ENCODE data around the gene PAPOLA. TPM values are rescaled to one million over a fixed set of nuclear protein-coding genes. Genes with fewer than 3 reads are reported as not detected.

Gene PAPOLA
- polyA plus RNA-seq, 4 donors = 58.1 to 182 (median 74.1) TPM

- Histone ChIP-seq H3K27me3 (ENCODE audit: control insufficient read depth in 3 of 3, insufficient read depth in 3 of 3, low read length in 3 of 3) (no peaks in the 10 kb centered on the region), H3K4me1 (ENCODE audit: control insufficient read depth in 3 of 3, insufficient read depth in 2 of 3, low read depth in 1 of 3, low read length in 2 of 3) (no peaks in the 10 kb centered on the region), H3K36me3 (ENCODE audit: control insufficient read depth in 3 of 3, insufficient read depth in 2 of 3, low read depth in 1 of 3, low read length in 3 of 3) (peaks cover 7 to 20% (median 17%) of the 10 kb centered on the region in 3 donors), H3K4me3 (ENCODE audit: low read depth in 1 of 3, low read length in 3 of 3) (no peak overlapping the region), H3K27ac (ENCODE audit: low read depth in 1 of 3, low read length in 2 of 3) (no peak overlapping the region), H3K9me3 (ENCODE audit: control insufficient read depth in 2 of 2, insufficient read depth in 1 of 2, low read depth in 1 of 2, low read length in 1 of 2) (no peaks in the 10 kb centered on the region)
- no peak for FAIRE-seq
- WGBS, 3 donors = 71 to 86% (median 85%) methylated on average over 3 of the region's 3 CpGs
- no peak for DNase-seq
These were observed 52.2 kb downstream of the PAPOLA start for GRCh38 chr14:96554315-96554910.

GRCh38 chr14:96559571-96559970 lies 57.4 kb downstream of the PAPOLA start:
- Histone ChIP-seq H3K36me3 (ENCODE audit: control insufficient read depth in 3 of 3, insufficient read depth in 2 of 3, low read depth in 1 of 3, low read length in 3 of 3) (peaks cover 3 to 14% (median 9%) of the 10 kb centered on the region in 3 donors), H3K4me3 (ENCODE audit: low read depth in 1 of 3, low read length in 3 of 3) (no peak overlapping the region), H3K9me3 (ENCODE audit: control insufficient read depth in 2 of 2, insufficient read depth in 1 of 2, low read depth in 1 of 2, low read length in 1 of 2) (no peaks in the 10 kb centered on the region), H3K4me1 (ENCODE audit: control insufficient read depth in 3 of 3, insufficient read depth in 2 of 3, low read depth in 1 of 3, low read length in 2 of 3) (no peaks in the 10 kb centered on the region), H3K27me3 (ENCODE audit: control insufficient read depth in 3 of 3, insufficient read depth in 3 of 3, low read length in 3 of 3) (no peaks in the 10 kb centered on the region), H3K27ac (ENCODE audit: low read depth in 1 of 3, low read length in 2 of 3) (no peak overlapping the region)
- DNase-seq (no peak), FAIRE-seq (no peak)
- 80 to 95% (median 89%) methylated on average over 1 of the region's 1 CpG for WGBS, 3 donors

- no peaks in the 10 kb centered on the region for H3K4me1 ChIP-seq (ENCODE audit: control insufficient read depth in 3 of 3, insufficient read depth in 2 of 3, low read depth in 1 of 3, low read length in 2 of 3)
- no peaks in the 10 kb centered on the region for H3K9me3 ChIP-seq (ENCODE audit: control insufficient read depth in 2 of 2, insufficient read depth in 1 of 2, low read depth in 1 of 2, low read length in 1 of 2)
- DNase-seq = no peak
- WGBS, 3 donors = 88 to 95% (median 90%) methylated on average over 1 of the region's 1 CpG
- H3K27ac ChIP-seq (ENCODE audit: low read depth in 1 of 3, low read length in 2 of 3) = no peak overlapping the region
- peak; percentile 5 for FAIRE-seq
- H3K4me3 ChIP-seq (ENCODE audit: low read depth in 1 of 3, low read length in 3 of 3) = no peak overlapping the region
- no peaks in the 10 kb centered on the region for H3K27me3 ChIP-seq (ENCODE audit: control insufficient read depth in 3 of 3, insufficient read depth in 3 of 3, low read length in 3 of 3)
- H3K36me3 ChIP-seq (ENCODE audit: control insufficient read depth in 3 of 3, insufficient read depth in 2 of 3, low read depth in 1 of 3, low read length in 3 of 3) = peaks cover 0 to 10% (median 0%) of the 10 kb centered on the region in 3 donors
These were observed 62.2 kb downstream of the PAPOLA start for GRCh38 chr14:96564389-96564788.

GRCh38 chr14:96565811-96566210 lies 63.6 kb downstream of the PAPOLA start:
- Histone ChIP-seq H3K27me3 (ENCODE audit: control insufficient read depth in 3 of 3, insufficient read depth in 3 of 3, low read length in 3 of 3) (no peaks in the 10 kb centered on the region), H3K27ac (ENCODE audit: low read depth in 1 of 3, low read length in 2 of 3) (no peak overlapping the region), H3K4me1 (ENCODE audit: control insufficient read depth in 3 of 3, insufficient read depth in 2 of 3, low read depth in 1 of 3, low read length in 2 of 3) (no peaks in the 10 kb centered on the region), H3K36me3 (ENCODE audit: control insufficient read depth in 3 of 3, insufficient read depth in 2 of 3, low read depth in 1 of 3, low read length in 3 of 3) (peaks cover 0 to 12% (median 2%) of the 10 kb centered on the region in 3 donors), H3K9me3 (ENCODE audit: control insufficient read depth in 2 of 2, insufficient read depth in 1 of 2, low read depth in 1 of 2, low read length in 1 of 2) (no peaks in the 10 kb centered on the region), H3K4me3 (ENCODE audit: low read depth in 1 of 3, low read length in 3 of 3) (no peak overlapping the region)
- FAIRE-seq (no peak), DNase-seq (no peak)
- 91 to 96% (median 96%) methylated on average over 2 of the region's 2 CpGs for WGBS, 3 donors

- Histone ChIP-seq H3K27ac (ENCODE audit: low read depth in 1 of 3, low read length in 2 of 3) (no peak overlapping the region), H3K27me3 (ENCODE audit: control insufficient read depth in 3 of 3, insufficient read depth in 3 of 3, low read length in 3 of 3) (no peaks in the 10 kb centered on the region), H3K4me3 (ENCODE audit: low read depth in 1 of 3, low read length in 3 of 3) (no peak overlapping the region), H3K36me3 (ENCODE audit: control insufficient read depth in 3 of 3, insufficient read depth in 2 of 3, low read depth in 1 of 3, low read length in 3 of 3) (peaks cover 0 to 12% (median 4%) of the 10 kb centered on the region in 3 donors), H3K4me1 (ENCODE audit: control insufficient read depth in 3 of 3, insufficient read depth in 2 of 3, low read depth in 1 of 3, low read length in 2 of 3) (no peaks in the 10 kb centered on the region), H3K9me3 (ENCODE audit: control insufficient read depth in 2 of 2, insufficient read depth in 1 of 2, low read depth in 1 of 2, low read length in 1 of 2) (no peaks in the 10 kb centered on the region)
- FAIRE-seq = no peak
- peak; percentile 30 to 37 for DNase-seq
- 72 to 84% (median 82%) methylated on average over 3 of the region's 3 CpGs for WGBS, 3 donors
These were observed 65.2 kb downstream of the PAPOLA start for GRCh38 chr14:96567289-96567899.

GRCh38 chr14:96568621-96569020 lies 66.4 kb downstream of the PAPOLA start:
- H3K4me1 ChIP-seq (ENCODE audit: control insufficient read depth in 3 of 3, insufficient read depth in 2 of 3, low read depth in 1 of 3, low read length in 2 of 3) = no peaks in the 10 kb centered on the region
- DNase-seq = no peak
- no peak for FAIRE-seq
- no peak overlapping the region for H3K27ac ChIP-seq (ENCODE audit: low read depth in 1 of 3, low read length in 2 of 3)
- H3K27me3 ChIP-seq (ENCODE audit: control insufficient read depth in 3 of 3, insufficient read depth in 3 of 3, low read length in 3 of 3) = no peaks in the 10 kb centered on the region
- peaks cover 0 to 8% (median 6%) of the 10 kb centered on the region in 3 donors for H3K36me3 ChIP-seq (ENCODE audit: control insufficient read depth in 3 of 3, insufficient read depth in 2 of 3, low read depth in 1 of 3, low read length in 3 of 3)
- H3K9me3 ChIP-seq (ENCODE audit: control insufficient read depth in 2 of 2, insufficient read depth in 1 of 2, low read depth in 1 of 2, low read length in 1 of 2) = no peaks in the 10 kb centered on the region
- no peak overlapping the region for H3K4me3 ChIP-seq (ENCODE audit: low read depth in 1 of 3, low read length in 3 of 3)

- Histone ChIP-seq H3K9me3 (ENCODE audit: control insufficient read depth in 2 of 2, insufficient read depth in 1 of 2, low read depth in 1 of 2, low read length in 1 of 2) (no peaks in the 10 kb centered on the region), H3K4me1 (ENCODE audit: control insufficient read depth in 3 of 3, insufficient read depth in 2 of 3, low read depth in 1 of 3, low read length in 2 of 3) (no peaks in the 10 kb centered on the region), H3K27ac (ENCODE audit: low read depth in 1 of 3, low read length in 2 of 3) (no peak overlapping the region), H3K27me3 (ENCODE audit: control insufficient read depth in 3 of 3, insufficient read depth in 3 of 3, low read length in 3 of 3) (no peaks in the 10 kb centered on the region), H3K4me3 (ENCODE audit: low read depth in 1 of 3, low read length in 3 of 3) (no peak overlapping the region), H3K36me3 (ENCODE audit: control insufficient read depth in 3 of 3, insufficient read depth in 2 of 3, low read depth in 1 of 3, low read length in 3 of 3) (peaks cover 0 to 6% (median 2%) of the 10 kb centered on the region in 3 donors)
- FAIRE-seq = no peak
- 99 to 100% (median 99%) methylated on average over 4 of the region's 4 CpGs for WGBS, 3 donors
- DNase-seq = no peak
These were observed 69.1 kb downstream of the PAPOLA start for GRCh38 chr14:96571311-96571710.

- H3K4me3 ChIP-seq (ENCODE audit: low read depth in 1 of 3, low read length in 3 of 3) = no peak overlapping the region
- FAIRE-seq (no peak), DNase-seq (no peak)
- H3K9me3 ChIP-seq (ENCODE audit: control insufficient read depth in 2 of 2, insufficient read depth in 1 of 2, low read depth in 1 of 2, low read length in 1 of 2) = no peaks in the 10 kb centered on the region
- 93 to 96% (median 96%) methylated on average over 5 of the region's 5 CpGs for WGBS, 3 donors
- H3K27ac ChIP-seq (ENCODE audit: low read depth in 1 of 3, low read length in 2 of 3) = no peak overlapping the region
- peaks cover 0 to 6% (median 2%) of the 10 kb centered on the region in 3 donors for H3K36me3 ChIP-seq (ENCODE audit: control insufficient read depth in 3 of 3, insufficient read depth in 2 of 3, low read depth in 1 of 3, low read length in 3 of 3)
- H3K4me1 ChIP-seq (ENCODE audit: control insufficient read depth in 3 of 3, insufficient read depth in 2 of 3, low read depth in 1 of 3, low read length in 2 of 3) = no peaks in the 10 kb centered on the region
- H3K27me3 ChIP-seq (ENCODE audit: control insufficient read depth in 3 of 3, insufficient read depth in 3 of 3, low read length in 3 of 3) = no peaks in the 10 kb centered on the region
These were observed 71.4 kb downstream of the PAPOLA start for GRCh38 chr14:96573473-96574100.

Measured in small intestine (tissue), 7 donors.